ENCODE data around the gene USP25. TPM values are rescaled to one million over a fixed set of nuclear protein-coding genes. Genes with fewer than 3 reads are reported as not detected.
A peak's percentile ranks its signal among the peaks of the same experiment; 100 is the strongest.

Gene USP25
- total and polyA plus RNA-seq, 2 experiments from 2014 or later = 18.7 to 59.5 TPM

DNA sequence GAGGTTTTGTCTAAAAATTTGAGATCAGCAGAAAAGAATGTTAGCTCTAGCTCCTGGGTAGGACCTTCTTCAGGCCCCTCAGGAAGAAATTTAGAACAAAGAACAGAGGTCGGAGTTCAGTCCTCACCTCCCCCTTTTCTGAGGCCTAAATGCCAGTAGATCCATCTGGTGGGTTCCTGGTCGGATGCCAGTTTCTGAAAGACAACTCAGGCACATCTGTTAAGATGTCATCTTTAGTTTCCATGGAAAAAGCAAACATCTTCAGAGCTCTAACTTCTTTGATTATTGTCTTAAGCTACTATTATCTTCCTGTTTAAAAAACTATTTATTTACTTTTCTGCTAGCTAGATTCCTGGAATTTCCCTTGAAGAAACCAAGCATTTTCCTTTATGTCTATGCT is 37.1 kb upstream of the USP25 start:
- no peak overlapping the region for H3K4me2 ChIP-seq
- H4K20me1 ChIP-seq (ENCODE audit: insufficient read depth, poor library complexity, severe bottlenecking) = no peaks in the 10 kb centered on the region
- H3K9me2 ChIP-seq (replicated peaks; ENCODE audit: insufficient read depth) = no peaks in the 10 kb centered on the region
- peaks cover 7% of the 10 kb centered on the region for H3K4me1 ChIP-seq (ENCODE audit: insufficient read depth)
- TF ChIP-seq, protein P1, sequence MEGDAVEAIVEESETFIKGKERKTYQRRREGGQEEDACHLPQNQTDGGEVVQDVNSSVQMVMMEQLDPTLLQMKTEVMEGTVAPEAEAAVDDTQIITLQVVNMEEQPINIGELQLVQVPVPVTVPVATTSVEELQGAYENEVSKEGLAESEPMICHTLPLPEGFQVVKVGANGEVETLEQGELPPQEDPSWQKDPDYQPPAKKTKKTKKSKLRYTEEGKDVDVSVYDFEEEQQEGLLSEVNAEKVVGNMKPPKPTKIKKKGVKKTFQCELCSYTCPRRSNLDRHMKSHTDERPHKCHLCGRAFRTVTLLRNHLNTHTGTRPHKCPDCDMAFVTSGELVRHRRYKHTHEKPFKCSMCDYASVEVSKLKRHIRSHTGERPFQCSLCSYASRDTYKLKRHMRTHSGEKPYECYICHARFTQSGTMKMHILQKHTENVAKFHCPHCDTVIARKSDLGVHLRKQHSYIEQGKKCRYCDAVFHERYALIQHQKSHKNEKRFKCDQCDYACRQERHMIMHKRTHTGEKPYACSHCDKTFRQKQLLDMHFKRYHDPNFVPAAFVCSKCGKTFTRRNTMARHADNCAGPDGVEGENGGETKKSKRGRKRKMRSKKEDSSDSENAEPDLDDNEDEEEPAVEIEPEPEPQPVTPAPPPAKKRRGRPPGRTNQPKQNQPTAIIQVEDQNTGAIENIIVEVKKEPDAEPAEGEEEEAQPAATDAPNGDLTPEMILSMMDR (IDR thresholded peaks at IDR 0.05; ENCODE audit: poor library complexity) = no peak
- no peak for TF ChIP-seq EZH2 (IDR thresholded peaks at IDR 0.05; ENCODE audit: borderline replicate concordance)
- TF ChIP-seq EZH2phosphoT487 (IDR thresholded peaks at IDR 0.05; ENCODE audit: low read depth, severe bottlenecking, unreplicated experiment) = no peak
- DNase-seq (ENCODE audit: low spot score) = no peak
- H3K27ac ChIP-seq = peak overlapping the region; percentile 4
- H3K4me3 ChIP-seq = no peak overlapping the region
- no peaks in the 10 kb centered on the region for H3K9me3 ChIP-seq (ENCODE audit: low read depth)
- no peaks in the 10 kb centered on the region for H3K27me3 ChIP-seq
- 78% methylated on average over 2 of the region's 2 CpGs for WGBS (ENCODE audit: low lambda C conversion rate, missing lambda C conversion rate)
- H2AFZ ChIP-seq = no peak overlapping the region
- no peaks in the 10 kb centered on the region for H3K79me2 ChIP-seq
- H3K36me3 ChIP-seq (replicated peaks; ENCODE audit: insufficient read depth, low read depth) = no peaks in the 10 kb centered on the region

- Histone ChIP-seq H3K27me3 (no peaks in the 10 kb centered on the region), H4K20me1 (ENCODE audit: insufficient read depth, poor library complexity, severe bottlenecking) (no peaks in the 10 kb centered on the region), H3K4me2 (no peak overlapping the region), H3K36me3 (replicated peaks; ENCODE audit: insufficient read depth, low read depth) (no peaks in the 10 kb centered on the region), H3K9me3 (ENCODE audit: low read depth) (no peaks in the 10 kb centered on the region), H2AFZ (no peak overlapping the region), H3K27ac (no peak overlapping the region), H3K79me2 (no peaks in the 10 kb centered on the region), H3K9me2 (replicated peaks; ENCODE audit: insufficient read depth) (no peaks in the 10 kb centered on the region), H3K4me3 (no peak overlapping the region), H3K4me1 (ENCODE audit: insufficient read depth) (peaks cover 7% of the 10 kb centered on the region)
- 98% methylated on average over 1 of the region's 1 CpG for WGBS (ENCODE audit: low lambda C conversion rate, missing lambda C conversion rate)
- TF ChIP-seq EZH2 (IDR thresholded peaks at IDR 0.05; ENCODE audit: borderline replicate concordance) = no peak
- TF ChIP-seq, protein P1 (IDR thresholded peaks at IDR 0.05; ENCODE audit: poor library complexity) = no peak
- no peak for TF ChIP-seq EZH2phosphoT487 (IDR thresholded peaks at IDR 0.05; ENCODE audit: low read depth, severe bottlenecking, unreplicated experiment)
- DNase-seq (ENCODE audit: low spot score) = no peak
These were observed 34.5 kb upstream of the USP25 start for GRCh38 chr21:15695241-15695640.

DNA sequence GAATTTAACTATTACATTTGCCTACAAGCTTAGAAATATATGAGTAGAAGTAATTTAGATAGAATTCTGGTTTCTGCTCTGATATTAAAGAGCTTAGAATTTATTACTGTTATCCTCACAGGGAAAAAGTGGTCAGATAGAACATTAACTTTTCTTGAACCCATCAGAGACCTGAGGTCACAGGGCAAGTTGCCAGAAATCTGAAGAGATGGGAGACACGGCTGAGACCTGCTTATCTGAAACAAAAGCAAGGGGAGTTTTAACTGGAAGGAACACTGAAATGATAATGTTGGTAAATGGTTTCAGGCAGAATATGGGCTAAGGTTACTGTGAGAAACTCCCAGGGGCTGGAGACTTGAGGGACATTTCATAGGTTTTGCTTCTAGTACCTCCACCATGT is 28.0 kb upstream of the USP25 start:
- H3K27ac ChIP-seq = no peak overlapping the region
- no peak overlapping the region for H3K4me2 ChIP-seq
- TF ChIP-seq EZH2 (IDR thresholded peaks at IDR 0.05; ENCODE audit: borderline replicate concordance) (no peak), EZH2phosphoT487 (IDR thresholded peaks at IDR 0.05; ENCODE audit: low read depth, severe bottlenecking, unreplicated experiment) (no peak)
- TF ChIP-seq, protein P1 (IDR thresholded peaks at IDR 0.05; ENCODE audit: poor library complexity) = no peak
- H4K20me1 ChIP-seq (ENCODE audit: insufficient read depth, poor library complexity, severe bottlenecking) = no peaks in the 10 kb centered on the region
- WGBS (ENCODE audit: low lambda C conversion rate, missing lambda C conversion rate) = 38% methylated on average over 1 of the region's 1 CpG
- H3K9me2 ChIP-seq (replicated peaks; ENCODE audit: insufficient read depth) = no peaks in the 10 kb centered on the region
- H3K4me1 ChIP-seq (ENCODE audit: insufficient read depth) = peaks cover 7% of the 10 kb centered on the region
- H3K79me2 ChIP-seq = no peaks in the 10 kb centered on the region
- H3K36me3 ChIP-seq (replicated peaks; ENCODE audit: insufficient read depth, low read depth) = no peaks in the 10 kb centered on the region
- H3K27me3 ChIP-seq = no peaks in the 10 kb centered on the region
- H3K9me3 ChIP-seq (ENCODE audit: low read depth) = no peaks in the 10 kb centered on the region
- no peak overlapping the region for H3K4me3 ChIP-seq
- no peak for DNase-seq (ENCODE audit: low spot score)
- no peak overlapping the region for H2AFZ ChIP-seq

- WGBS (ENCODE audit: low lambda C conversion rate, missing lambda C conversion rate) = 90% methylated on average over 2 of the region's 2 CpGs
- H3K9me2 ChIP-seq (replicated peaks; ENCODE audit: insufficient read depth) = no peaks in the 10 kb centered on the region
These were observed 25.9 kb upstream of the USP25 start for GRCh38 chr21:15703932-15704331.

More at GRCh38 chr21:15703932-15704331, 25.9 kb upstream of the USP25 start:
- Histone ChIP-seq H3K27me3 (no peaks in the 10 kb centered on the region), H2AFZ (no peak overlapping the region), H3K36me3 (replicated peaks; ENCODE audit: insufficient read depth, low read depth) (no peaks in the 10 kb centered on the region), H3K4me1 (ENCODE audit: insufficient read depth) (peaks cover 14% of the 10 kb centered on the region), H3K79me2 (no peaks in the 10 kb centered on the region), H4K20me1 (ENCODE audit: insufficient read depth, poor library complexity, severe bottlenecking) (no peaks in the 10 kb centered on the region), H3K9me3 (ENCODE audit: low read depth) (no peaks in the 10 kb centered on the region), H3K4me2 (no peak overlapping the region), H3K27ac (no peak overlapping the region), H3K4me3 (no peak overlapping the region)
- DNase-seq (ENCODE audit: low spot score) = no peak
- TF ChIP-seq EZH2 (IDR thresholded peaks at IDR 0.05; ENCODE audit: borderline replicate concordance) (no peak), EZH2phosphoT487 (IDR thresholded peaks at IDR 0.05; ENCODE audit: low read depth, severe bottlenecking, unreplicated experiment) (no peak)
- TF ChIP-seq, protein P1 (IDR thresholded peaks at IDR 0.05; ENCODE audit: poor library complexity) = no peak

All from hepatocyte (in vitro differentiated cells).